A549 (cell line): ENCODE results near the gene LRRC37A. TPM values are rescaled to one million over a fixed set of nuclear protein-coding genes. Genes with fewer than 3 reads are reported as not detected.

ENCODE experiments used
- ATAC-seq, 2 experiments: fragments of 200-7000 bp in 1 of 2; fragments of >200 bp in 1 of 2; cut with Nextera tagmentation in 1 of 2; cut with Tn5 transposase in 1 of 2; 3 replicates each; pipeline versions ENCODE4 v1.8.0 to v1.9.1; 2018 to 2020; ENCODE audit warnings: mild to moderate bottlenecking in 1 of 2, moderate library complexity in 1 of 2
- CTCF ChIA-PET: fragments of 300-600 bp; sonication (Branson Sonifier 250); formaldehyde crosslinking; extraction: SDS; loops from one replicate; lab custom pipeline; 2021; ENCODE audit warnings: antibody characterized with exemption, inconsistent platforms; lab: Yijun Ruan, JAX
- POLR2A ChIA-PET: fragments of 350-600 bp; formaldehyde crosslinking; extraction: SDS; loops from one replicate; lab custom pipeline; 2021; ENCODE audit warnings: antibody characterized with exemption, inconsistent platforms; lab: Yijun Ruan, JAX
- DNase-seq, 2 experiments: peaks; one replicate each; pipeline versions ENCODE4 v3.0.0 to v3.0.0-alpha.2; 2011 to 2016; ENCODE audit warnings: low read depth in 1 of 2, low spot score in 1 of 2
- FAIRE-seq: peaks from 2 replicates; lab custom pipeline; 2011; peaks lifted over from hg19 to GRCh38; lab: Jason Lieb, UNC
- H3K27ac ChIP-seq, 2 experiments: fragments of >200 bp; sonication (Bioruptor Twin); formaldehyde crosslinking; 3 replicates each; pipeline ENCODE4 v1.5.1; 2016 to 2017
- H3K4me1 ChIP-seq: fragments of >200 bp; sonication (Bioruptor Twin); formaldehyde crosslinking; 3 replicates; pipeline ENCODE4 v1.6.1; 2016
- H3K4me2 ChIP-seq: fragments of >200 bp; sonication (Bioruptor Twin); formaldehyde crosslinking; 3 replicates; pipeline ENCODE4 v1.6.1; 2016
- H3K4me3 ChIP-seq: fragments of >200 bp; sonication (Bioruptor Twin); formaldehyde crosslinking; 3 replicates; pipeline ENCODE4 v1.5.1; 2016
- H3K9me3 ChIP-seq: fragments of >200 bp; sonication (Bioruptor Twin); formaldehyde crosslinking; 3 replicates; pipeline ENCODE4 v1.6.1; 2016
- BCL3 ChIP-seq: fragments of >200 bp; sonication (Bioruptor Twin); formaldehyde crosslinking; IDR thresholded peaks from 3 replicates; pipeline ENCODE4 v1.6.1; 2016
- CHD2 ChIP-seq: fragments of 150-350 bp; IDR thresholded peaks from 2 replicates; pipeline ENCODE4 v1.6.1; 2014; ENCODE audit warnings: low read length; ENCODE audit not compliant: partially characterized antibody
- EHF ChIP-seq: fragments of 250-450 bp; sonication (Bioruptor Pico); IDR thresholded peaks from 2 replicates; pipeline ENCODE4 v1.5.0; 2020; ENCODE audit warnings: mild to moderate bottlenecking
- EHMT2 ChIP-seq: fragments of 200-600 bp; sonication (generic); IDR thresholded peaks from 2 replicates; pipeline ENCODE4 v1.6.1; 2016; ENCODE audit warnings: antibody characterized with exemption, low read depth, mild to moderate bottlenecking, moderate library complexity
- ELK1 ChIP-seq: fragments of 150-350 bp; IDR thresholded peaks from 2 replicates; pipeline ENCODE4 v1.6.1; 2014; ENCODE audit warnings: low read depth, mild to moderate bottlenecking, low read length
- EP300 ChIP-seq, 2 experiments: fragments of >200 bp; sonication (Bioruptor Twin); formaldehyde crosslinking; IDR thresholded peaks; 2 replicates in 1 of 2; 3 replicates in 1 of 2; pipeline ENCODE4 v1.6.1; 2016 to 2017
- FOSB ChIP-seq: fragments of 250-450 bp; sonication (Bioruptor Pico); IDR thresholded peaks from 2 replicates; pipeline ENCODE4 v1.5.0; 2020; ENCODE audit warnings: mild to moderate bottlenecking, moderate library complexity
- FOSL2 ChIP-seq, 2 experiments: fragments of 450-650 bp in 1 of 2; fragments of >200 bp in 1 of 2; sonication (Bioruptor Twin) in 1 of 2; formaldehyde crosslinking; IDR thresholded peaks; 2 replicates each; pipeline versions ENCODE4 v1.5.0 to v1.6.1; 2016 to 2020; ENCODE audit warnings: mild to moderate bottlenecking in 1 of 2, moderate library complexity in 1 of 2
- HES2 ChIP-seq: fragments of >200 bp; sonication (Bioruptor Twin); formaldehyde crosslinking; IDR thresholded peaks from 2 replicates; pipeline ENCODE4 v1.6.1; 2016
- HOXB5 ChIP-seq: fragments of 250-450 bp; sonication (Bioruptor Pico); IDR thresholded peaks from 2 replicates; pipeline ENCODE4 v1.5.0; 2020; ENCODE audit warnings: mild to moderate bottlenecking, moderate library complexity
- JUN ChIP-seq, 2 experiments: fragments of >200 bp; sonication (Bioruptor Twin); formaldehyde crosslinking; IDR thresholded peaks; 2 replicates in 1 of 2; 3 replicates in 1 of 2; pipeline ENCODE4 v1.6.1; 2016 to 2017
- JUNB ChIP-seq: fragments of >200 bp; sonication (Bioruptor Twin); formaldehyde crosslinking; IDR thresholded peaks from 2 replicates; pipeline ENCODE4 v1.6.1; 2016
- KDM1A ChIP-seq: fragments of 200-600 bp; sonication (generic); IDR thresholded peaks from 2 replicates; pipeline ENCODE4 v1.6.1; 2016; ENCODE audit warnings: low read depth, mild to moderate bottlenecking
- NPAS2 ChIP-seq: fragments of 250-450 bp; sonication (Bioruptor Pico); IDR thresholded peaks from 2 replicates; pipeline ENCODE4 v1.8.0; 2022; ENCODE audit warnings: mild to moderate bottlenecking, moderate library complexity, borderline replicate concordance
- RNF2 ChIP-seq: fragments of 200-600 bp; sonication (generic); IDR thresholded peaks from 2 replicates; pipeline ENCODE4 v1.6.1; 2016; ENCODE audit warnings: low read depth, mild to moderate bottlenecking, antibody characterized with exemption, moderate library complexity, borderline replicate concordance
- SMC3 ChIP-seq: fragments of >200 bp; sonication (Bioruptor Twin); formaldehyde crosslinking; IDR thresholded peaks from 3 replicates; pipeline ENCODE4 v1.6.1; 2018; ENCODE audit warnings: inconsistent platforms
- ZC3H11A ChIP-seq: fragments of 450-650 bp; IDR thresholded peaks from 2 replicates; pipeline ENCODE4 v1.6.1; 2014; ENCODE audit warnings: antibody characterized with exemption, mild to moderate bottlenecking
- ZFP36 ChIP-seq: fragments of 450-650 bp; IDR thresholded peaks from 2 replicates; pipeline ENCODE4 v1.6.1; 2014; ENCODE audit warnings: borderline replicate concordance; ENCODE audit not compliant: partially characterized antibody
- ZNF302 ChIP-seq: fragments of 250-450 bp; sonication (Bioruptor Pico); IDR thresholded peaks from 2 replicates; pipeline ENCODE4 v1.9.0; 2021; ENCODE audit warnings: inconsistent platforms, mild to moderate bottlenecking, moderate library complexity
- ZSCAN20 ChIP-seq: fragments of 250-450 bp; sonication (Bioruptor Pico); IDR thresholded peaks from 2 replicates; pipeline ENCODE4 v1.8.0; 2022; ENCODE audit warnings: mild to moderate bottlenecking, moderate library complexity
- WGBS: methylation state at CpG from one replicate; pipeline ENCODE4 v1.1.6; 2017; ENCODE audit errors: missing lambda C conversion rate; 5-methylcytosine and 5-hydroxymethylcytosine counted together
- polyA plus RNA-seq, 4 experiments: library from polyadenylated mRNA; depleted of rRNA in 3 of 4; stranded (reverse); fragments of >200 nt; fragmentation: RNase III in 1 of 4; extraction: RNeasy Plus Mini Kit Qiagen cat#74134 plus additional on column Dnase treatment in 1 of 4; gene quantifications; 2 replicates in 3 of 4; 3 replicates in 1 of 4; pipeline ENCODE4 v1.2.3, GENCODE V29; 2011 to 2017
- TF ChIP-seq, protein P1 (sequence below): IDR thresholded peaks from 2 replicates; pipeline ENCODE4 v1.6.1; 2012; ENCODE audit warnings: low read depth, borderline replicate concordance
- TF ChIP-seq, protein P2 (sequence below): fragments of 200-600 bp; sonication (generic); IDR thresholded peaks from 2 replicates; pipeline ENCODE4 v1.6.1; 2016; ENCODE audit warnings: antibody characterized with exemption, mild to moderate bottlenecking, moderate library complexity

Gene LRRC37A
- polyA plus RNA-seq, 2 of the 4 experiments (the other 2 are of a cell fraction) = 0.36 to 2.4 TPM

DNA sequence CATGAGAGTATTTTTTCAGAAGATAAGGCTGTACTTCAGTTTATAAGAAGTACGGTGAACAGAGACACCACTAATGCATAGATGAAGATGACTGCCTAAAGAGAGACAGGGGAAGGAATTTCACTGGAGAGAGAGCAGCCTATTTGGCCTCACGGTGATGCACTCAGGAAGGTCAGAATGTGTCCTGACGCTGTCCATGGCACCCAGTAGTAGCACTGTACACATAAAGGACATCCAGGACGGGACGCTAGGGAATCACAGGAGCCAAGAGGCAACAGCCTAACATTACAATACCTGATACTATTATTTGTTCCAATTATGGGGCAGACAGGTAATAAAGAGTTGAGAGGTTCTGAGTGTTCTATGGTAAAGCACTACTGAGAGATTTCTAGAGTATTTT lies 24.9 kb upstream of the LRRC37A start:
- H3K4me3 ChIP-seq = no peak overlapping the region
- 59% methylated on average over 5 of the region's 5 CpGs for WGBS
- TF ChIP-seq JUNB = no peak
- TF ChIP-seq SMC3 = no peak
- TF ChIP-seq FOSL2 (IDR thresholded peaks at IDR 0.05) = no peak
- TF ChIP-seq FOSL2 (CRISPR knock-in tag; IDR thresholded peaks at IDR 0.05) = no peak
- TF ChIP-seq EP300 (IDR thresholded peaks at IDR 0.05) = no peak
- no peak for TF ChIP-seq ZFP36
- no peak for TF ChIP-seq NPAS2 (CRISPR knock-in tag)
- TF ChIP-seq KDM1A = no peak
- no peak for TF ChIP-seq JUN (IDR thresholded peaks at IDR 0.05)
- no peak for TF ChIP-seq HOXB5 (CRISPR knock-in tag)
- no peak for TF ChIP-seq FOSB (CRISPR knock-in tag)
- no peak for TF ChIP-seq ZNF302 (CRISPR knock-in tag)
- TF ChIP-seq ZC3H11A = no peak
- TF ChIP-seq EHF = no peak
- TF ChIP-seq, protein P1, sequence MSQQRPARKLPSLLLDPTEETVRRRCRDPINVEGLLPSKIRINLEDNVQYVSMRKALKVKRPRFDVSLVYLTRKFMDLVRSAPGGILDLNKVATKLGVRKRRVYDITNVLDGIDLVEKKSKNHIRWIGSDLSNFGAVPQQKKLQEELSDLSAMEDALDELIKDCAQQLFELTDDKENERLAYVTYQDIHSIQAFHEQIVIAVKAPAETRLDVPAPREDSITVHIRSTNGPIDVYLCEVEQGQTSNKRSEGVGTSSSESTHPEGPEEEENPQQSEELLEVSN = no peak
- no peak for TF ChIP-seq ZSCAN20 (CRISPR knock-in tag)
- TF ChIP-seq EHMT2 = no peak
- no peak for TF ChIP-seq RNF2
- TF ChIP-seq HES2 = no peak
- no peak for TF ChIP-seq ELK1
- no peaks in the 10 kb centered on the region for H3K9me3 ChIP-seq
- no peak overlapping the region for H3K27ac ChIP-seq
- POLR2A ChIA-PET = no interaction called here
- no peak for FAIRE-seq
- CTCF ChIA-PET = interaction anchor here (0.6 to 20.4 kb wide), 7 partner anchors 9 to 259 kb away, joined by 3 to 169 read pairs (median 4); partner anchors contain the start of gene KANSL1
- DNase-seq = no peak
- H3K4me2 ChIP-seq = no peak overlapping the region
- peaks cover 8% of the 10 kb centered on the region; the same call in 2 of the 3 replicates for H3K4me1 ChIP-seq
- no peak for ATAC-seq

GRCh38 chr17:46273541-46274236 lies 21.2 kb upstream of the LRRC37A start:
- no peak for DNase-seq
- TF ChIP-seq CHD2 = no peak
- no peak for TF ChIP-seq ELK1
- TF ChIP-seq EHMT2 = no peak
- TF ChIP-seq, protein P2, sequence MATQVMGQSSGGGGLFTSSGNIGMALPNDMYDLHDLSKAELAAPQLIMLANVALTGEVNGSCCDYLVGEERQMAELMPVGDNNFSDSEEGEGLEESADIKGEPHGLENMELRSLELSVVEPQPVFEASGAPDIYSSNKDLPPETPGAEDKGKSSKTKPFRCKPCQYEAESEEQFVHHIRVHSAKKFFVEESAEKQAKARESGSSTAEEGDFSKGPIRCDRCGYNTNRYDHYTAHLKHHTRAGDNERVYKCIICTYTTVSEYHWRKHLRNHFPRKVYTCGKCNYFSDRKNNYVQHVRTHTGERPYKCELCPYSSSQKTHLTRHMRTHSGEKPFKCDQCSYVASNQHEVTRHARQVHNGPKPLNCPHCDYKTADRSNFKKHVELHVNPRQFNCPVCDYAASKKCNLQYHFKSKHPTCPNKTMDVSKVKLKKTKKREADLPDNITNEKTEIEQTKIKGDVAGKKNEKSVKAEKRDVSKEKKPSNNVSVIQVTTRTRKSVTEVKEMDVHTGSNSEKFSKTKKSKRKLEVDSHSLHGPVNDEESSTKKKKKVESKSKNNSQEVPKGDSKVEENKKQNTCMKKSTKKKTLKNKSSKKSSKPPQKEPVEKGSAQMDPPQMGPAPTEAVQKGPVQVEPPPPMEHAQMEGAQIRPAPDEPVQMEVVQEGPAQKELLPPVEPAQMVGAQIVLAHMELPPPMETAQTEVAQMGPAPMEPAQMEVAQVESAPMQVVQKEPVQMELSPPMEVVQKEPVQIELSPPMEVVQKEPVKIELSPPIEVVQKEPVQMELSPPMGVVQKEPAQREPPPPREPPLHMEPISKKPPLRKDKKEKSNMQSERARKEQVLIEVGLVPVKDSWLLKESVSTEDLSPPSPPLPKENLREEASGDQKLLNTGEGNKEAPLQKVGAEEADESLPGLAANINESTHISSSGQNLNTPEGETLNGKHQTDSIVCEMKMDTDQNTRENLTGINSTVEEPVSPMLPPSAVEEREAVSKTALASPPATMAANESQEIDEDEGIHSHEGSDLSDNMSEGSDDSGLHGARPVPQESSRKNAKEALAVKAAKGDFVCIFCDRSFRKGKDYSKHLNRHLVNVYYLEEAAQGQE = no peak
- TF ChIP-seq, protein P1 = no peak
- no peak for TF ChIP-seq BCL3
- Histone ChIP-seq H3K9me3 (no peaks in the 10 kb centered on the region), H3K4me2 (no peak overlapping the region), H3K4me1 (no peaks in the 10 kb centered on the region), H3K4me3 (no peak overlapping the region), H3K27ac (no peak overlapping the region)
- no peak for ATAC-seq
- ChIA-PET POLR2A (no interaction called here), CTCF (interaction anchor here (0.6 to 20.4 kb wide), 7 partner anchors 14 to 1850 kb away, joined by 3 to 169 read pairs (median 5); partner anchors contain the start of gene KANSL1)
- 48% methylated on average over 6 of the region's 6 CpGs for WGBS
- FAIRE-seq = peak; percentile 51
